Measurements from ENCODE around the gene CCDC88A. TPM values are rescaled to one million over a fixed set of nuclear protein-coding genes. Genes with fewer than 3 reads are reported as not detected.

CCDC88A gene
- total RNA-seq, 1 donor: 54.3 TPM

GRCh38 chr2:55415300-55415699 is 4.4 kb downstream of the CCDC88A start:
- no peak for DNase-seq (ENCODE audit: insufficient read length, low spot score, missing footprints)
- Histone ChIP-seq H3K27me3 (ENCODE audit: insufficient read depth, low read length) (no peaks in the 10 kb centered on the region), H3K4me3 (ENCODE audit: insufficient read depth, low read length) (no peak overlapping the region), H3K27ac (ENCODE audit: low read depth, low read length) (no peak overlapping the region), H3K4me1 (ENCODE audit: insufficient read depth, low read length) (peaks cover 12% of the 10 kb centered on the region), H4K20me1 (ENCODE audit: insufficient read depth, low read length) (no peaks in the 10 kb centered on the region), H3K9me3 (ENCODE audit: low read depth, low read length) (no peaks in the 10 kb centered on the region), H3K79me2 (ENCODE audit: insufficient read depth, low read length) (peaks cover 90% of the 10 kb centered on the region), H2AFZ (ENCODE audit: low read length) (no peak overlapping the region), H3K4me2 (ENCODE audit: insufficient read depth, low read length) (peak overlapping the region; percentile 23), H3K36me3 (ENCODE audit: insufficient read depth, low read length) (peaks cover 21% of the 10 kb centered on the region)
- TF ChIP-seq CTCF (IDR thresholded peaks at IDR 0.05; ENCODE audit: extremely low read depth, low read depth, low read length): no peak

GRCh38 chr2:55408918-55409868 is 10.5 kb downstream of the CCDC88A start:
- peak overlapping the region; percentile 38 for H2AFZ ChIP-seq (ENCODE audit: low read length)
- H3K27me3 ChIP-seq (ENCODE audit: insufficient read depth, low read length): no peaks in the 10 kb centered on the region
- peaks cover 21% of the 10 kb centered on the region for H3K4me1 ChIP-seq (ENCODE audit: insufficient read depth, low read length)
- peak overlapping the region; percentile 81 for H3K27ac ChIP-seq (ENCODE audit: low read depth, low read length)
- TF ChIP-seq CTCF (IDR thresholded peaks at IDR 0.05; ENCODE audit: extremely low read depth, low read depth, low read length): no peak
- peak overlapping the region; percentile 85 for H3K4me2 ChIP-seq (ENCODE audit: insufficient read depth, low read length)
- peaks cover 82% of the 10 kb centered on the region for H3K79me2 ChIP-seq (ENCODE audit: insufficient read depth, low read length)
- no peaks in the 10 kb centered on the region for H3K9me3 ChIP-seq (ENCODE audit: low read depth, low read length)
- no peak for DNase-seq (ENCODE audit: insufficient read length, low spot score, missing footprints)
- no peaks in the 10 kb centered on the region for H4K20me1 ChIP-seq (ENCODE audit: insufficient read depth, low read length)
- peaks cover 35% of the 10 kb centered on the region for H3K36me3 ChIP-seq (ENCODE audit: insufficient read depth, low read length)
- H3K4me3 ChIP-seq (ENCODE audit: insufficient read depth, low read length): peak overlapping the region; percentile 69

GRCh38 chr2:55408098-55408882 is 11.4 kb downstream of the CCDC88A start:
- H3K27me3 ChIP-seq (ENCODE audit: insufficient read depth, low read length): no peaks in the 10 kb centered on the region
- H3K4me1 ChIP-seq (ENCODE audit: insufficient read depth, low read length): peaks cover 21% of the 10 kb centered on the region
- peaks cover 32% of the 10 kb centered on the region for H3K36me3 ChIP-seq (ENCODE audit: insufficient read depth, low read length)
- H3K9me3 ChIP-seq (ENCODE audit: low read depth, low read length): no peaks in the 10 kb centered on the region
- H3K27ac ChIP-seq (ENCODE audit: low read depth, low read length): peak overlapping the region; percentile 81
- DNase-seq (ENCODE audit: insufficient read length, low spot score, missing footprints): no peak
- H4K20me1 ChIP-seq (ENCODE audit: insufficient read depth, low read length): no peaks in the 10 kb centered on the region
- TF ChIP-seq CTCF (IDR thresholded peaks at IDR 0.05; ENCODE audit: extremely low read depth, low read depth, low read length): no peak
- H2AFZ ChIP-seq (ENCODE audit: low read length): peak overlapping the region; percentile 38
- H3K4me2 ChIP-seq (ENCODE audit: insufficient read depth, low read length): peak overlapping the region; percentile 85
- peak overlapping the region; percentile 69 for H3K4me3 ChIP-seq (ENCODE audit: insufficient read depth, low read length)
- H3K79me2 ChIP-seq (ENCODE audit: insufficient read depth, low read length): peaks cover 82% of the 10 kb centered on the region

GRCh38 chr2:55405116-55405515 is 14.5 kb downstream of the CCDC88A start:
- Histone ChIP-seq H3K27me3 (ENCODE audit: insufficient read depth, low read length) (no peaks in the 10 kb centered on the region), H3K79me2 (ENCODE audit: insufficient read depth, low read length) (peaks cover 55% of the 10 kb centered on the region), H3K36me3 (ENCODE audit: insufficient read depth, low read length) (peaks cover 14% of the 10 kb centered on the region), H3K4me1 (ENCODE audit: insufficient read depth, low read length) (peaks cover 22% of the 10 kb centered on the region), H3K9me3 (ENCODE audit: low read depth, low read length) (no peaks in the 10 kb centered on the region), H3K4me3 (ENCODE audit: insufficient read depth, low read length) (no peak overlapping the region), H4K20me1 (ENCODE audit: insufficient read depth, low read length) (no peaks in the 10 kb centered on the region), H2AFZ (ENCODE audit: low read length) (no peak overlapping the region), H3K4me2 (ENCODE audit: insufficient read depth, low read length) (no peak overlapping the region), H3K27ac (ENCODE audit: low read depth, low read length) (no peak overlapping the region)
- no peak for DNase-seq (ENCODE audit: insufficient read length, low spot score, missing footprints)
- no peak for TF ChIP-seq CTCF (IDR thresholded peaks at IDR 0.05; ENCODE audit: extremely low read depth, low read depth, low read length)
